WTC11 (cell line): ENCODE results near the gene DDX39A. TPM values are rescaled to one million over a fixed set of nuclear protein-coding genes. Genes with fewer than 3 reads are reported as not detected.

Experiments used
- ATAC-seq: fragments of 200-7000 bp; cut with Tn5 transposase; 2 replicates; pipeline ENCODE4 v1.10.0; 2021; ENCODE audit warnings: mild to moderate bottlenecking, moderate library complexity
- CTCF ChIA-PET: fragments of 300-600 bp; sonication (Branson Sonifier 250); formaldehyde crosslinking; loops from one replicate; lab custom pipeline; 2021; ENCODE audit warnings: antibody characterized with exemption; lab: Charles Lee
- POLR2A ChIA-PET: fragments of 350-600 bp; sonication (Branson Sonifier 250); formaldehyde crosslinking; loops from one replicate; lab custom pipeline; 2021; ENCODE audit warnings: antibody characterized with exemption; lab: Charles Lee
- DNase-seq: peaks from one replicate; pipeline ENCODE4 v3.0.0; 2021; ENCODE audit warnings: low spot score
- H3K27ac Mint-ChIP-seq: 2 replicates; pipeline ENCODE4 v1.8.0; 2021; ENCODE audit warnings: mixed read lengths
- H3K27me3 Mint-ChIP-seq: 2 replicates; pipeline ENCODE4 v1.8.0; 2021; ENCODE audit warnings: low read depth, mild to moderate bottlenecking, moderate library complexity, mixed read lengths
- H3K36me3 Mint-ChIP-seq: 2 replicates; pipeline ENCODE4 v1.8.0; 2021; ENCODE audit warnings: mixed read lengths
- H3K4me1 Mint-ChIP-seq: 2 replicates; pipeline ENCODE4 v1.8.0; 2022; ENCODE audit warnings: mixed read lengths
- H3K4me3 Mint-ChIP-seq: 2 replicates; pipeline ENCODE4 v1.8.0; 2021; ENCODE audit warnings: mild to moderate bottlenecking, moderate library complexity, mixed read lengths
- H3K9me3 Mint-ChIP-seq: 2 replicates; pipeline ENCODE4 v1.8.0; 2021; ENCODE audit warnings: mixed read lengths
- ARID4B ChIP-seq: sonication (generic); formaldehyde crosslinking; IDR thresholded peaks from 2 replicates; pipeline ENCODE4 v1.8.0; 2023; ENCODE audit warnings: missing genetic modification reagents, mild to moderate bottlenecking, borderline replicate concordance
- CTCF ChIP-seq: fragments of 200-600 bp; IDR thresholded peaks from 2 replicates; pipeline ENCODE4 v1.8.0; 2022; ENCODE audit warnings: antibody characterized with exemption
- E2F1 ChIP-seq: sonication (generic); formaldehyde crosslinking; IDR thresholded peaks from 2 replicates; pipeline ENCODE4 v1.8.0; 2022; ENCODE audit warnings: mild to moderate bottlenecking, missing genetic modification reagents
- E2F5 ChIP-seq: sonication (generic); formaldehyde crosslinking; IDR thresholded peaks from 2 replicates; pipeline ENCODE4 v1.8.1; 2022; ENCODE audit warnings: mild to moderate bottlenecking, moderate library complexity, missing genetic modification reagents
- ESRRA ChIP-seq: sonication (generic); formaldehyde crosslinking; IDR thresholded peaks from 2 replicates; pipeline ENCODE4 v1.8.1; 2022; ENCODE audit warnings: mild to moderate bottlenecking, missing genetic modification reagents, borderline replicate concordance
- FOXP1 ChIP-seq: sonication (generic); formaldehyde crosslinking; IDR thresholded peaks from 2 replicates; pipeline ENCODE4 v1.8.0; 2022; ENCODE audit warnings: missing genetic modification reagents, mild to moderate bottlenecking, moderate library complexity, borderline replicate concordance
- JAZF1 ChIP-seq: fragments of 250-450 bp; sonication (Bioruptor Pico); IDR thresholded peaks from 2 replicates; pipeline ENCODE4 v1.9.0; 2021; ENCODE audit warnings: moderate library complexity, mild to moderate bottlenecking, inconsistent platforms
- SP1 ChIP-seq: sonication (generic); formaldehyde crosslinking; conservative IDR thresholded peaks from 2 replicates; pipeline ENCODE4 v1.8.1; 2022; ENCODE audit warnings: missing genetic modification reagents
- TEAD4 ChIP-seq: sonication (generic); formaldehyde crosslinking; IDR thresholded peaks from 2 replicates; pipeline ENCODE4 v1.8.0; 2022; ENCODE audit warnings: mild to moderate bottlenecking, missing genetic modification reagents
- ZNF121 ChIP-seq: sonication (generic); formaldehyde crosslinking; IDR thresholded peaks from 2 replicates; pipeline ENCODE4 v1.8.0; 2023; ENCODE audit warnings: missing genetic modification reagents
- ZNF219 ChIP-seq: sonication (generic); formaldehyde crosslinking; IDR thresholded peaks from 2 replicates; pipeline ENCODE4 v1.8.0; 2023; ENCODE audit warnings: missing genetic modification reagents, mild to moderate bottlenecking, borderline replicate concordance
- ZNF317 ChIP-seq: sonication (generic); formaldehyde crosslinking; IDR thresholded peaks from 2 replicates; pipeline ENCODE4 v1.8.1; 2023; ENCODE audit warnings: low read depth, mild to moderate bottlenecking, moderate library complexity, missing genetic modification reagents, borderline replicate concordance
- total RNA-seq: library from RNA; stranded (reverse); gene quantifications from 3 replicates; pipeline ENCODE4 v1.2.3, GENCODE V29; 2021
- TF ChIP-seq, protein P1 (sequence below): sonication (generic); formaldehyde crosslinking; IDR thresholded peaks from 2 replicates; pipeline ENCODE4 v1.8.0; 2022; ENCODE audit warnings: mild to moderate bottlenecking, missing genetic modification reagents
- TF ChIP-seq, protein P2 (sequence below): fragments of 250-450 bp; sonication (Bioruptor Pico); IDR thresholded peaks from 2 replicates; pipeline ENCODE4 v1.9.0; 2021; ENCODE audit warnings: mild to moderate bottlenecking
- TF ChIP-seq, protein P3 (sequence below): sonication (generic); formaldehyde crosslinking; IDR thresholded peaks from 2 replicates; pipeline ENCODE4 v1.8.1; 2023; ENCODE audit warnings: mild to moderate bottlenecking, moderate library complexity, missing genetic modification reagents
- TF ChIP-seq, protein P4 (sequence below): sonication (generic); formaldehyde crosslinking; IDR thresholded peaks from 2 replicates; pipeline ENCODE4 v1.8.0; 2023; ENCODE audit warnings: missing genetic modification reagents

The DDX39A gene
- total RNA-seq, 1 experiment from 2014 or later: 136 TPM

- POLR2A ChIA-PET: no interaction called here
- peaks cover 3% of the 10 kb centered on the region; the same call in 1 of the 2 replicates for H3K9me3 Mint-ChIP-seq
Observed at GRCh38 chr19:14371301-14371821, 47.8 kb downstream of the DDX39A start.

DNA sequence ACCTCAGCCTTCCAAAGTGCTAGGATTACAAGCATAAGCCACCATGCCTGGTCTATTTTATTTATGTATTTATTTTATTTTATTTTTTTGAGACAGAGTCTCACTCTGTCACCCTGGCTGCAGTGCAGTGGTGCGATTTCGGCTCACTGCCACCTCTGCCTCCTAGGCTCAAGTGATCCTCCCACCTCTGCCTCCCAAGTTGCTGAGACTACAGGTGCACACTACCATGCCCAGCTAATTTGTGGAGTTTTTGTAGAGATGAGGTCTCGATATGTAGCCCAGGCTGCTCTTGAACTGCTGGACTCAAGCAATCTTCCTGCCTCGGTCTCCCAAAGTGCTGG lies 48.2 kb downstream of the DDX39A start:
- ChIA-PET POLR2A (interaction anchor here (0.6 kb wide), 1 partner anchor 12 kb away, joined by 3 read pairs; no protein-coding TSS in a partner anchor), CTCF (interaction anchor here (1.0 kb wide), 1 partner anchor 9 kb away, joined by 3 read pairs; no protein-coding TSS in a partner anchor)
- no peaks in the 10 kb centered on the region for H3K36me3 Mint-ChIP-seq
- no peak for DNase-seq
- H3K4me1 Mint-ChIP-seq: peaks cover 16% of the 10 kb centered on the region
- H3K4me3 Mint-ChIP-seq: no peak overlapping the region
- peaks cover 3% of the 10 kb centered on the region; the same call in 1 of the 2 replicates for H3K9me3 Mint-ChIP-seq
- H3K27ac Mint-ChIP-seq: no peak overlapping the region
- H3K27me3 Mint-ChIP-seq: no peaks in the 10 kb centered on the region; the same call in 1 of the 2 replicates
- no peak for ATAC-seq
- TF ChIP-seq TEAD4: no peak
- no peak for TF ChIP-seq ESRRA (CRISPR knock-in tag)
- TF ChIP-seq E2F1 (CRISPR knock-in tag): no peak
- TF ChIP-seq SP1 (CRISPR knock-in tag): no peak
- TF ChIP-seq JAZF1: no peak
- TF ChIP-seq, protein P1, sequence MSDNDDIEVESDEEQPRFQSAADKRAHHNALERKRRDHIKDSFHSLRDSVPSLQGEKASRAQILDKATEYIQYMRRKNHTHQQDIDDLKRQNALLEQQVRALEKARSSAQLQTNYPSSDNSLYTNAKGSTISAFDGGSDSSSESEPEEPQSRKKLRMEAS (CRISPR knock-in tag): no peak
- no peak for TF ChIP-seq ARID4B (CRISPR knock-in tag)
- no peak for TF ChIP-seq ZNF121 (CRISPR knock-in tag)

More at GRCh38 chr19:14371301-14371821, 47.8 kb downstream of the DDX39A start:
- ATAC-seq: no peak
- Mint-ChIP-seq H3K27me3 (no peaks in the 10 kb centered on the region; the same call in 1 of the 2 replicates), H3K27ac (no peak overlapping the region), H3K4me3 (no peak overlapping the region)
- CTCF ChIA-PET: interaction anchor here (1.0 kb wide), 1 partner anchor 10 kb away, joined by 3 read pairs; no protein-coding TSS in a partner anchor
- TF ChIP-seq ZNF317 (CRISPR knock-in tag) (no peak), FOXP1 (CRISPR knock-in tag) (no peak), TEAD4 (no peak), CTCF (no peak), ZNF219 (CRISPR knock-in tag) (no peak), E2F5 (CRISPR knock-in tag) (no peak), SP1 (CRISPR knock-in tag) (no peak)
- TF ChIP-seq, protein P2, sequence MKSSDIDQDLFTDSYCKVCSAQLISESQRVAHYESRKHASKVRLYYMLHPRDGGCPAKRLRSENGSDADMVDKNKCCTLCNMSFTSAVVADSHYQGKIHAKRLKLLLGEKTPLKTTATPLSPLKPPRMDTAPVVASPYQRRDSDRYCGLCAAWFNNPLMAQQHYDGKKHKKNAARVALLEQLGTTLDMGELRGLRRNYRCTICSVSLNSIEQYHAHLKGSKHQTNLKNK (CRISPR knock-in tag): no peak
- TF ChIP-seq, protein P3, sequence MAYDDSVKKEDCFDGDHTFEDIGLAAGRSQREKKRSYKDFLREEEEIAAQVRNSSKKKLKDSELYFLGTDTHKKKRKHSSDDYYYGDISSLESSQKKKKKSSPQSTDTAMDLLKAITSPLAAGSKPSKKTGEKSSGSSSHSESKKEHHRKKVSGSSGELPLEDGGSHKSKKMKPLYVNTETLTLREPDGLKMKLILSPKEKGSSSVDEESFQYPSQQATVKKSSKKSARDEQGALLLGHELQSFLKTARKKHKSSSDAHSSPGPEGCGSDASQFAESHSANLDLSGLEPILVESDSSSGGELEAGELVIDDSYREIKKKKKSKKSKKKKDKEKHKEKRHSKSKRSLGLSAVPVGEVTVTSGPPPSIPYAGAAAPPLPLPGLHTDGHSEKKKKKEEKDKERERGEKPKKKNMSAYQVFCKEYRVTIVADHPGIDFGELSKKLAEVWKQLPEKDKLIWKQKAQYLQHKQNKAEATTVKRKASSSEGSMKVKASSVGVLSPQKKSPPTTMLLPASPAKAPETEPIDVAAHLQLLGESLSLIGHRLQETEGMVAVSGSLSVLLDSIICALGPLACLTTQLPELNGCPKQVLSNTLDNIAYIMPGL (CRISPR knock-in tag): no peak
- TF ChIP-seq, protein P4, sequence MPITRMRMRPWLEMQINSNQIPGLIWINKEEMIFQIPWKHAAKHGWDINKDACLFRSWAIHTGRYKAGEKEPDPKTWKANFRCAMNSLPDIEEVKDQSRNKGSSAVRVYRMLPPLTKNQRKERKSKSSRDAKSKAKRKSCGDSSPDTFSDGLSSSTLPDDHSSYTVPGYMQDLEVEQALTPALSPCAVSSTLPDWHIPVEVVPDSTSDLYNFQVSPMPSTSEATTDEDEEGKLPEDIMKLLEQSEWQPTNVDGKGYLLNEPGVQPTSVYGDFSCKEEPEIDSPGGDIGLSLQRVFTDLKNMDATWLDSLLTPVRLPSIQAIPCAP (CRISPR knock-in tag): no peak
- TF ChIP-seq, all 79 proteins: peak for 0
- H3K4me1 Mint-ChIP-seq: peaks cover 16% of the 10 kb centered on the region
- no peaks in the 10 kb centered on the region for H3K36me3 Mint-ChIP-seq
- DNase-seq: no peak
